Esophagus muscularis mucosa (tissue), 4 donors: ENCODE measurements around the gene SND1. TPM values are rescaled to one million over a fixed set of nuclear protein-coding genes. Genes with fewer than 3 reads are reported as not detected.

Experiments used
- DNase-seq: peaks from one replicate; pipeline ENCODE4 v3.0.0-alpha.2; 2017; ENCODE audit errors: extremely low spot score
- H3K27ac ChIP-seq, 4 donors: fragments of 200-600 bp; sonication (generic); replicated peaks in 1 of 4; 1 replicate in 3 of 4; 2 replicates in 1 of 4; pipeline ENCODE4 v1.5.1; 2016 to 2019; ENCODE audit warnings: mild to moderate bottlenecking in 1 of 4
- H3K27me3 ChIP-seq, 4 donors: fragments of 200-600 bp; sonication (generic); one replicate each; pipeline versions ENCODE4 v1.5.1 to v1.6.0; 2016 to 2019
- H3K36me3 ChIP-seq, 4 donors: fragments of 200-600 bp; sonication (generic); one replicate each; pipeline ENCODE4 v1.5.1; 2016 to 2019
- H3K4me1 ChIP-seq, 4 donors: fragments of 200-600 bp; sonication (generic); one replicate each; pipeline ENCODE4 v1.5.1; 2016 to 2019
- H3K4me3 ChIP-seq, 4 donors: fragments of 200-600 bp; sonication (generic); 1 replicate in 2 of 4; 2 replicates in 2 of 4; pipeline ENCODE4 v1.5.1; 2016 to 2019; ENCODE audit warnings: mild to moderate bottlenecking in 4 of 4, moderate library complexity in 1 of 4
- H3K9me3 ChIP-seq, 4 donors: fragments of 200-600 bp; sonication (generic); 1 replicate in 3 of 4; 2 replicates in 1 of 4; pipeline ENCODE4 v1.5.1; 2016 to 2019
- EP300 ChIP-seq: sonication (generic); formaldehyde crosslinking; IDR thresholded peaks from one replicate; pipeline ENCODE4 v1.6.1; 2017; ENCODE audit warnings: antibody characterized with exemption
- POLR2A ChIP-seq: fragments of 450-650 bp; IDR thresholded peaks from one replicate; pipeline ENCODE4 v1.6.1; 2017; ENCODE audit warnings: antibody characterized with exemption, moderate library complexity, mild to moderate bottlenecking, low read depth
- POLR2AphosphoS5 ChIP-seq, 2 donors: sonication (generic); formaldehyde crosslinking; IDR thresholded peaks; one replicate each; pipeline ENCODE4 v1.6.1; 2017; ENCODE audit warnings: antibody characterized with exemption in 2 of 2
- WGBS: methylation state at CpG from one replicate; pipeline ENCODE4 v1.1.5; 2018; 5-methylcytosine and 5-hydroxymethylcytosine counted together
- intact Hi-C: fragments of 100-400 bp; cut with DNase I; formaldehyde crosslinking; loops from one replicate; pipeline ENCODE4 v1.15.1; 2023
- total RNA-seq, 4 donors: library from RNA; depleted of rRNA; stranded (reverse); fragments of >200 nt; gene quantifications; one replicate each; pipeline versions ENCODE4 v1.1.0 to v1.2.1, GENCODE V29; 2016
- TF ChIP-seq, protein P1 (sequence below), 3 experiments: fragments of 200-600 bp in 2 of 3; fragments of 450-650 bp in 1 of 3; sonication (generic) in 2 of 3; IDR thresholded peaks; one replicate each; pipeline ENCODE4 v1.5.1; 2017 to 2019; ENCODE audit warnings: antibody characterized with exemption in 3 of 3, mild to moderate bottlenecking in 2 of 3, moderate library complexity in 1 of 3

The SND1 gene
- total RNA-seq, 4 donors from 2014 or later: 71.4 to 91.2 (median 81.3) TPM

DNA sequence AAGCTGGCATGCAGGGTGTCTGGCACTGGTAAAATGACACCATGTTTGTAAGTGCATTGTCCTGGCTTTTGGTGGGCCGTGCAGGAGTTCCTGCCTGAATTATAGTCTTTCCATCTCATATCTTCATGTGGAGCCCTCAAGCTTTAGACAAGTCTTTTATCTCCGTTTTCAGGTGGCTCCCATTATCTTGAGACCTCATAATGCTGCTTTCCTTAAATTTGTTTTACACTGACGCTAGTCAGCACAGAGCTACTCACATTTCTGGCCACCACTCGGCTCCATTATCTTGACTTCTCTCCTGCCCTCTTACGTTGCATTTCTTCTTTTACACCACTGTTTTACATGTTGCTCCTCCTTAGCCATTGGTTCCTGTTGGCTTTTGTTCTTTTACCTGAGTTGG lies 342.0 kb downstream of the SND1 start:
- no peaks in the 10 kb centered on the region for H3K27me3 ChIP-seq
- DNase-seq: no peak
- TF ChIP-seq EP300 (no peak), POLR2AphosphoS5 (IDR thresholded peaks at IDR 0.05) (no peak), POLR2A (no peak)
- TF ChIP-seq, protein P1, sequence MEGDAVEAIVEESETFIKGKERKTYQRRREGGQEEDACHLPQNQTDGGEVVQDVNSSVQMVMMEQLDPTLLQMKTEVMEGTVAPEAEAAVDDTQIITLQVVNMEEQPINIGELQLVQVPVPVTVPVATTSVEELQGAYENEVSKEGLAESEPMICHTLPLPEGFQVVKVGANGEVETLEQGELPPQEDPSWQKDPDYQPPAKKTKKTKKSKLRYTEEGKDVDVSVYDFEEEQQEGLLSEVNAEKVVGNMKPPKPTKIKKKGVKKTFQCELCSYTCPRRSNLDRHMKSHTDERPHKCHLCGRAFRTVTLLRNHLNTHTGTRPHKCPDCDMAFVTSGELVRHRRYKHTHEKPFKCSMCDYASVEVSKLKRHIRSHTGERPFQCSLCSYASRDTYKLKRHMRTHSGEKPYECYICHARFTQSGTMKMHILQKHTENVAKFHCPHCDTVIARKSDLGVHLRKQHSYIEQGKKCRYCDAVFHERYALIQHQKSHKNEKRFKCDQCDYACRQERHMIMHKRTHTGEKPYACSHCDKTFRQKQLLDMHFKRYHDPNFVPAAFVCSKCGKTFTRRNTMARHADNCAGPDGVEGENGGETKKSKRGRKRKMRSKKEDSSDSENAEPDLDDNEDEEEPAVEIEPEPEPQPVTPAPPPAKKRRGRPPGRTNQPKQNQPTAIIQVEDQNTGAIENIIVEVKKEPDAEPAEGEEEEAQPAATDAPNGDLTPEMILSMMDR (IDR thresholded peaks at IDR 0.05): no peak
- H3K4me3 ChIP-seq: no peak overlapping the region
- intact Hi-C loops: no loop called here
- H3K36me3 ChIP-seq: peaks cover 0 to 30% (median 12%) of the 10 kb centered on the region in 4 donors
- H3K27ac ChIP-seq: no peak overlapping the region
- H3K4me1 ChIP-seq: peaks cover 32 to 41% (median 37%) of the 10 kb centered on the region in 4 donors
- H3K9me3 ChIP-seq: no peaks in the 10 kb centered on the region
- WGBS: 96% methylated on average over 5 of the region's 5 CpGs

DNA sequence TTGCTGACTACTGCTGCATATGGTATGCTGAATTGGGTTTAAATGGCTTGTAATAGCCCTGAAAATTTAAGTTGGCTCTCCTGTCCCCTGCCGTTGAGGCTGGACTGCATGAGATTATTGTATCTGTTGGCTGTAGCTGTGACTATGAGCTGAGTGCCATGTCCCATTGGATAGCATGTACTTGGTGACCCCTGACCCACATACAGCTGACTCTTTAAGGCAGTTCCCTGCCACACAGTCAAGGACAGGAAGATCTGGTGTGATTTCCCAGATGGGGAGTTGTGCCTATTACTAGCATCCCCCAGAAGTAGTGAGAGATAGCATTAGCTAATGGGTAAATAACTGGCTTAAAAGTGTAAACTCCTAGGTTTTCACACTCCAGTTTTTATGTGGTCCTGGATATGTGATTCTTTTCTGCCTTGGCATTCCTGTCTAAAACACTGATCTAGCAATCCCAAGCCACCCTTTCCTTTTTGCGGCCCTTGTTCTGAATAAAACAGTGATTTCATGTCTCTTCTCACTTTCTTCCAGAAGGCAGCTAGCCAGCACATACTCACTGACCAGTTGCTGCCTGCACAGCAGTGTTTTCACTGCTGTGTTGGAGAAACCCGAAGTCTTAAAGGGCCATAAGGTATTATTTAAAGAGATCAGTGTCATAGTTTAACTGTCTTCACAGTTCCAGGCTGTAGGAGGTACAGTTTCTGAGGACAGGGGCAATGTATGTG lies 343.3 kb downstream of the SND1 start:
- H3K4me3 ChIP-seq: no peak overlapping the region
- no peak for TF ChIP-seq POLR2AphosphoS5 (IDR thresholded peaks at IDR 0.05)
- TF ChIP-seq POLR2A: no peak
- TF ChIP-seq EP300: no peak
- TF ChIP-seq, protein P1 (IDR thresholded peaks at IDR 0.05): no peak
- H3K36me3 ChIP-seq: peaks cover 0 to 30% (median 12%) of the 10 kb centered on the region in 4 donors
- intact Hi-C loops: no loop called here
- peaks cover 35 to 41% (median 37%) of the 10 kb centered on the region in 4 donors for H3K4me1 ChIP-seq
- H3K27ac ChIP-seq: peak overlapping the region; percentile 22 to 58 (median 42)
- 28% methylated on average over 3 of the region's 3 CpGs for WGBS
- H3K9me3 ChIP-seq: no peaks in the 10 kb centered on the region
- DNase-seq: no peak
- H3K27me3 ChIP-seq: no peaks in the 10 kb centered on the region

DNA sequence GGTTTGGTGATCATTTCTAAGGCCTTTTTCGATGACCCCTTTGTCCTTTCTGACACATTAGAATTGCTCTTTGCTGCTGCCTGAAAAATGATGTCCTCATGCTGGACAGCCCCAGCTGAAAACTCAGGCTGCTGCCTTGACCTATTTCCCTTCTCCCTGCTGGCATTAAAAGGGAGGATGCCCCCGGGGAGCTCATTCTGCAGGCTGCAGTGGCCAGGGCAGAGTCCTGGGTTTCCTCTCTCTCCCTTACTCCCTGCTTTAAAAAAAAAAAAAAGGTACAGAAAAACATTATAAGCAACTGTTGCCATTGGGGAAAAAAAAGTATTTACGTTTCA lies 343.9 kb downstream of the SND1 start:
- no peaks in the 10 kb centered on the region for H3K27me3 ChIP-seq
- peak overlapping the region; percentile 22 to 58 (median 42) for H3K27ac ChIP-seq
- no peak for DNase-seq
- H3K4me3 ChIP-seq: no peak overlapping the region
- peaks cover 0 to 26% (median 12%) of the 10 kb centered on the region in 4 donors for H3K36me3 ChIP-seq
- intact Hi-C loops: no loop called here
- no peaks in the 10 kb centered on the region for H3K9me3 ChIP-seq
- H3K4me1 ChIP-seq: peaks cover 35 to 45% (median 41%) of the 10 kb centered on the region in 4 donors
- WGBS: 45% methylated on average over 3 of the region's 3 CpGs
- no peak for TF ChIP-seq POLR2A
- no peak for TF ChIP-seq POLR2AphosphoS5 (IDR thresholded peaks at IDR 0.05)
- no peak for TF ChIP-seq EP300
- TF ChIP-seq, protein P1 (IDR thresholded peaks at IDR 0.05): no peak

DNA sequence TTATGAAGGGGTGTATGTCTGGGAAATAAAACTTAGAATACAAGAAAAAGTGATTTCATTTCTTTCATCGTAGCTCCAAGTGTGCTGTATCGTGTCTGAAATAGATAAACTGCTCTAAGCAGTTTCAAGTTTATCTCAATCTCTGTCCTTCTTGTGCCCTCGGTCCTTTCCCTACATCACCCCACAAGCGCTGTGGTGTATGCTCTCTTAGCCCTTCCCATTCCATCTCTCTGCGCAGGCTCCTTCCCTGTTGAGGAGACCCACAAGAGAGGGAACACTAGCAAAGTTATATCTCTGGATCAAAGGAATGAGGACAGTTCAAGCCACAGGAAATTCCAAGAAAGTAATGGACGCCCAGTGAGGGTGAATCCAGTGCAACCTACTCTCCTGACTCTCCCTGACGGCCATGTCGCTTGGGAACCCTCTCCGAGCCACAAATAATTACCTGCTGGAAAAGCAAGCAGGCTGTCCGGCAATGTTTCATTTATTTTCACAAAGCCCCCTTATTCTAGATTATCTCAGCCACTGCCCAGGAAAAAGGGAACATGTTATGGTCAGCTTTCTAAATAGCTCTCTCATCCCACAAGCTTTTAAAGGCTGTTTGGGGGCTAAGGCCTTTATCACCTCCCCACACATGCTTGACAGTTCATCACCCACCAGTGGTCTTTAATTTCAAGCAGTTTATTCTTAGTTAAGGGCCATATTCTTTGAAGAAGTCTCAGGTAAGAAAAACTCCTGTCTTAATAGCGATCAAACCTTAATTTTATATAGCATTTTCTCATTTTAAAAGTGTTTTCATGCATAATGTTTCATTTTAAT lies 344.5 kb downstream of the SND1 start:
- Histone ChIP-seq H3K4me1 (peaks cover 35 to 48% (median 41%) of the 10 kb centered on the region in 4 donors), H3K27ac (peak overlapping the region; percentile 22 to 52 (median 34)), H3K36me3 (peaks cover 0 to 20% (median 6%) of the 10 kb centered on the region in 4 donors), H3K4me3 (no peak overlapping the region), H3K9me3 (no peaks in the 10 kb centered on the region), H3K27me3 (no peaks in the 10 kb centered on the region)
- DNase-seq: no peak
- intact Hi-C loops: no loop called here
- TF ChIP-seq, protein P1 (IDR thresholded peaks at IDR 0.05): no peak
- TF ChIP-seq POLR2A (no peak), POLR2AphosphoS5 (IDR thresholded peaks at IDR 0.05) (no peak), EP300 (no peak)
- WGBS: 82% methylated on average over 11 of the region's 11 CpGs
